ENCODE results near the gene ICA1L.

DNA sequence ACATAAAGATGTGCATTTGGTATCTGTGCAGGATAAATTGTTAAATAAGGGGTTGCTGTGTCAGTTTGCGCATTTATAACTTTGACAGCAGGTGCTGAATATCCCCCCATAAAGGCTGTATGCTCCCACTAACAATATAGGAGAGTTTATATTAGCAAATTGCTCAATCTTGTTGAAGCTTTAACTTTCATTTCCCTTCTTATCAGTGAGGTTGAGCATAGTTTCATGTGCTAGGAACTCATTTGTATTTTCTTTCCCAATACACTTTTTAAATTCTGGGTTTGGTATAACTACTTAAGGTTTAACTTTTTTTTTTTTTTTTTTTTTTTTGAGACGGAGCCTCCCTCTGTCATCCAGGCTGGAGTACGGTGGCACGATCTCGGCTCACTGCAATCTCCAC, 147.8 kb downstream of the ICA1L start:
- no peak for TF ChIP-seq CTCF (conservative IDR thresholded peaks at IDR 0.05; ENCODE audit: low read depth, low read length)
- no peak for TF ChIP-seq CEBPB (IDR thresholded peaks at IDR 0.05; ENCODE audit: low read depth, low read length)
- TF ChIP-seq POLR2A (IDR thresholded peaks at IDR 0.05; ENCODE audit: low read depth, low read length), result no peak
- TF ChIP-seq USF2 (IDR thresholded peaks at IDR 0.05; ENCODE audit: low read depth, low read length), result no peak
- TF ChIP-seq RAD21 (IDR thresholded peaks at IDR 0.05; ENCODE audit: low read length), result no peak
- no peak for TF ChIP-seq RFX5 (IDR thresholded peaks at IDR 0.05; ENCODE audit: low read depth, low read length)

Measured in IMR-90 (cell line).